ENCODE results near the gene DRC1. TPM values are rescaled to one million over a fixed set of nuclear protein-coding genes. Genes with fewer than 3 reads are reported as not detected.

DRC1 gene
- total RNA-seq, 4 donors from 2014 or later = not detected

- Histone ChIP-seq H3K9me3 (no peaks in the 10 kb centered on the region), H3K4me3 (no peak overlapping the region), H3K27ac (no peak overlapping the region), H3K27me3 (no peaks in the 10 kb centered on the region), H3K4me1 (no peaks in the 10 kb centered on the region), H3K36me3 (peaks cover 0 to 79% (median 0%) of the 10 kb centered on the region in 3 donors)
- intact Hi-C loops (cut with DNase I) = no loop called here
- DNase-seq = no peak
- WGBS, 2 donors = 65 to 74% methylated on average over 9 of the region's 9 CpGs
- TF ChIP-seq POLR2A (IDR thresholded peaks at IDR 0.05) = no peak
Measured at GRCh38 chr2:26384183-26384582, 17.5 kb upstream of the DRC1 start.

- Histone ChIP-seq H3K9me3 (no peaks in the 10 kb centered on the region), H3K27ac (no peak overlapping the region), H3K4me1 (no peaks in the 10 kb centered on the region), H3K27me3 (no peaks in the 10 kb centered on the region), H3K36me3 (peaks cover 0 to 81% (median 0%) of the 10 kb centered on the region in 3 donors), H3K4me3 (no peak overlapping the region)
- TF ChIP-seq POLR2A (IDR thresholded peaks at IDR 0.05) = no peak
- no peak for DNase-seq
- intact Hi-C loops (cut with DNase I) = no loop called here
Measured at GRCh38 chr2:26384597-26384996, 17.1 kb upstream of the DRC1 start.

GRCh38 chr2:26387189-26387588 is 14.5 kb upstream of the DRC1 start:
- Histone ChIP-seq H3K4me3 (no peak overlapping the region), H3K36me3 (peaks cover 0 to 83% (median 0%) of the 10 kb centered on the region in 3 donors), H3K27me3 (no peaks in the 10 kb centered on the region), H3K9me3 (no peaks in the 10 kb centered on the region), H3K27ac (no peak overlapping the region), H3K4me1 (no peaks in the 10 kb centered on the region)
- WGBS, 2 donors = 89 to 91% methylated on average over 4 of the region's 4 CpGs
- intact Hi-C loops (cut with DNase I) = no loop called here
- TF ChIP-seq POLR2A (IDR thresholded peaks at IDR 0.05) (no peak), CTCF (IDR thresholded peaks at IDR 0.05) (no peak)
- no peak for DNase-seq

- WGBS, 2 donors = 62 to 76% methylated on average over 4 of the region's 4 CpGs
- TF ChIP-seq POLR2A (IDR thresholded peaks at IDR 0.05) (no peak), CTCF (IDR thresholded peaks at IDR 0.05) (no peak)
Measured at GRCh38 chr2:26394694-26395093, 7.0 kb upstream of the DRC1 start.

GRCh38 chr2:26395394-26395793 is 6.3 kb upstream of the DRC1 start:
- 80 to 83% methylated on average over 3 to 4 of the region's 4 CpGs for WGBS, 2 donors
- H3K4me1 ChIP-seq = peaks cover 0 to 47% (median 0%) of the 10 kb centered on the region in 3 donors
- H3K4me3 ChIP-seq = no peak overlapping the region
- no peak overlapping the region for H3K27ac ChIP-seq
- no peak for TF ChIP-seq CTCF (IDR thresholded peaks at IDR 0.05)
- no peak for TF ChIP-seq POLR2A (IDR thresholded peaks at IDR 0.05)
- DNase-seq = no peak
- intact Hi-C loops (cut with DNase I) = no loop called here
- no peaks in the 10 kb centered on the region for H3K9me3 ChIP-seq
- no peaks in the 10 kb centered on the region for H3K27me3 ChIP-seq
- peaks cover 0 to 31% (median 0%) of the 10 kb centered on the region in 3 donors for H3K36me3 ChIP-seq

More at GRCh38 chr2:26394694-26395093, 7.0 kb upstream of the DRC1 start:
- no peak for DNase-seq
- peaks cover 0 to 40% (median 0%) of the 10 kb centered on the region in 3 donors for H3K4me1 ChIP-seq
- intact Hi-C loops (cut with DNase I) = no loop called here
- H3K9me3 ChIP-seq = no peaks in the 10 kb centered on the region
- no peak overlapping the region for H3K4me3 ChIP-seq
- H3K27me3 ChIP-seq = no peaks in the 10 kb centered on the region
- H3K36me3 ChIP-seq = peaks cover 0 to 38% (median 0%) of the 10 kb centered on the region in 3 donors
- no peak overlapping the region for H3K27ac ChIP-seq

GRCh38 chr2:26396734-26397298 is 4.9 kb upstream of the DRC1 start:
- Histone ChIP-seq H3K27ac (no peak overlapping the region), H3K4me3 (no peak overlapping the region), H3K27me3 (peaks cover 0 to 5% (median 0%) of the 10 kb centered on the region in 4 donors), H3K36me3 (peaks cover 0 to 19% (median 0%) of the 10 kb centered on the region in 3 donors), H3K9me3 (no peaks in the 10 kb centered on the region), H3K4me1 (peaks cover 3 to 61% (median 6%) of the 10 kb centered on the region in 3 donors)
- no peak for DNase-seq
- TF ChIP-seq CTCF (IDR thresholded peaks at IDR 0.05) (no peak), POLR2A (IDR thresholded peaks at IDR 0.05) (no peak)
- intact Hi-C loops (cut with DNase I) = no loop called here
- 85 to 93% methylated on average over 5 of the region's 5 CpGs for WGBS, 2 donors

Data from esophagus squamous epithelium (tissue), 5 donors.